ENCODE measurements around the gene CNNM3.

Gene CNNM3

GRCh38 chr2:96819876-96820511, 3.9 kb downstream of the CNNM3 start:
- DNase-seq: no peak

GRCh38 chr2:96821113-96821675, 5.1 kb downstream of the CNNM3 start:
- DNase-seq: no peak

GRCh38 chr2:96822786-96823185, 6.7 kb downstream of the CNNM3 start:
- DNase-seq: no peak

GRCh38 chr2:96823198-96823597, 7.1 kb downstream of the CNNM3 start:
- DNase-seq: no peak

- no peak for DNase-seq
Observed at GRCh38 chr2:96824079-96824870, 8.2 kb downstream of the CNNM3 start.

GRCh38 chr2:96825057-96825456, 9.0 kb downstream of the CNNM3 start:
- no peak for DNase-seq

- DNase-seq: no peak
Observed at GRCh38 chr2:96826546-96827278, 10.6 kb downstream of the CNNM3 start.

GRCh38 chr2:96828436-96828835, 12.4 kb downstream of the CNNM3 start:
- no peak for DNase-seq

GRCh38 chr2:96828874-96829273, 12.8 kb downstream of the CNNM3 start:
- DNase-seq: no peak

- DNase-seq: no peak
Observed at GRCh38 chr2:96830044-96830562, 14.0 kb downstream of the CNNM3 start.

GRCh38 chr2:96831679-96832078, 15.6 kb downstream of the CNNM3 start:
- DNase-seq: no peak

- no peak for DNase-seq
Observed at GRCh38 chr2:96832408-96832753, 16.3 kb downstream of the CNNM3 start.

GRCh38 chr2:96832754-96833507, 16.9 kb downstream of the CNNM3 start:
- DNase-seq: peak; percentile 83

GRCh38 chr2:96835830-96836229, 19.8 kb downstream of the CNNM3 start:
- DNase-seq: no peak

GRCh38 chr2:96837575-96837974, 21.5 kb downstream of the CNNM3 start:
- no peak for DNase-seq

GRCh38 chr2:96838345-96839292, 22.6 kb downstream of the CNNM3 start:
- DNase-seq: no peak

- DNase-seq: no peak
Observed at GRCh38 chr2:96839293-96839874, 23.3 kb downstream of the CNNM3 start.

- DNase-seq: no peak
Observed at GRCh38 chr2:96839875-96840850, 24.1 kb downstream of the CNNM3 start.

GRCh38 chr2:96841701-96842495, 25.8 kb downstream of the CNNM3 start:
- DNase-seq: no peak

All from DMS153 (cell line).